HG02759 (cell line): ENCODE results near the gene NFU1.
"Not testable (repeated sequence)": the region's sequence is repeated elsewhere in the genome, so short reads cannot be mapped to it uniquely, and the experiment has no call there.

Source experiments
- ATAC-seq: cut with Tn5 transposase; IDR thresholded peaks from one replicate; pipeline ENCODE4 v1.9.1; 2021; ENCODE audit warnings: mild to moderate bottlenecking, moderate library complexity; ENCODE audit not compliant: unreplicated experiment

The NFU1 gene

DNA sequence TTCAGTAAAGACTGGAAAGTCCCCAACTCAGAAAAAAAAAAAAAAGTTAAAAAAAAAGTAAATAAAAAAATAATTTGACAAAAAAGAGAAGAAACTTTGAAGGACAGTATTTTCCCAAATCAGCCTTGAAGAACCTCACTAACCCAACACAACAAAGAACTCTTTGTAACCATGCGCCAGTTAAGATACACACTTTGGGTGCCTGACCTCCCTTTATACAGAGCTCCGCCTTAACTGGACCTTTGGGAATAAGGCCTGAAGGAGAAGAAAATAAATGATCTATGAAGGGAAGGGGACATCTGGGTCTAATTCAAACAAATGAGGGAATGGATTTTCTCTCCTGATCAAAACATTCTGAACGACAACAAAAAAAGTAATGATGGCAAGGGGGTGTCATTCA lies 48.0 kb downstream of the NFU1 start:
- no peak for ATAC-seq

DNA sequence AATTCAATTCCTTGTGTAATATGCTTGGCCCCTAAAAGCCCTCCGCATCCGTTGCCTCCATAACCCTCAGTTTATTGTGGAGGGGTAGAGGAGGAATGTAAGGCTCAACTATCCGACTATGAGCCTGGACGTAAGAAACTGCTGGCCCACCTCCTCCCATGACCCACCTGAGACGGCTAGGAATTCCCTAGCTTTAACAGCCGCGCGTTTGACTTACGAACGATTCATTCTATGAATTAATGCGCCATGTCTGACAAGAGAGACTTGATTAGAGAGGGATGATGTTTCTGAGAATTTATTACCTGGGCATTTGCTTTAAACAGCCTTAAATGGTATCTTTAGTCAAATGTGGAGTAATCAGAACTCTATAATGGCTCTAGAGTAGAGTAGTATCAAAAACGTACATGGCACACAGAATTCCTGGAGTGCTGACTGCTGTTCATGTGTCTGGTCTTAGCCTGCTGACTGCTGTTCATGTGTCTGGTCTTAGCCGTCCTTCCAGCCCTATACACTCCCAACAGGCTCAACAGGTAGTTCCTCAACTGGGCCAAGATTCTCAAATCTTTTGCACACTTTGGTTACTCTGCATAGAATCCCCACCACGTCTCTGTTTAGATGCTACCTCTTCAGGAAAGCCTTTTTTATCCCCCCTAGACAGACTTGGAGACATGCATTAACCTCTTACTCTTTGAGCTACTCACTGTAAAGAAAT lies 49.3 kb downstream of the NFU1 start:
- ATAC-seq, result no peak

DNA sequence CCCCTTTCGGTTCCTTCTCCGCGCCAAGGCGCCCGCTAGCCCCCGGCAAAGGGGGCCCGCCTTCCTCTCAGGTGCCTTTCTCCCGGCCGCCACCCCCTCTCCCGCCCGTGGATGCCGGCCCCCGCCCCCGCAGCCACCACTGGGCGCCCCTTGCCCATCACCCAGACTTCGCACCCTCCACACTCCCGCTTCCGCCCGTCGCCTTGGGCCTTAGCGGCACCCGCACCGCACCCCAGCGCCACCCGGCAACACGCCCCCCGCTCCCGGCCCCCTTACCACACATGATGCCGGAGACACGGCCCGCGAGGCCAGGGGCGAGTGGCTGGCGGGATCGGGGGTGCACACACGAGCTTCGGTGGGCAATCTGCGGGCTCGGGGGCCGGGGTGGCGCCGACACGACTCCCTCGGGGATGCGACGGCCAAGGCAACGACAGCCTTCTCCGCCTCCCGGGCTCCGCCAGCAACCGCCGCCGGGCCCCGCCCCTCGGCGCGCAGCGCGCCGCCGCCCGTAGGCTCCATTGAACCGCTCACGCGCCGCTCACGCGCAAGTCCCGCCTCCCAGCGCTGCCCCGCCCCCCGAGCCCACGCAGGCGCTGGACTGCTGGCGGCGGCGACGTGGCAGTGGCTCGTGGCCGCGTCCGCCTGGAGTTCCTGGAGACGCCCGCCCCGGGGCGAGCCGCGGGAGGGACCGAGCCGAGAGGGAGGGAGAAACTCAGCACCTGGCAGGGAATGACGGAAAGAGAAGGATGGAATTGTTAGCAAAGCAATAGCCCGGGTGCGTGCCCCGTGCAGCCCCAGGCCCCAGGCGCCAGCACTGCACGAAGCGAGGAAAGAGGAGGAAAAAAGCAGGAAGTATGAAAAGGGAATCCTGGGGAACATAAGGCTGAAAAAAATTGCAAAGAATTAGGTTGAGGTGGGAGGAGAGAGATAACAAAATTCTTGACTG lies 50.2 kb downstream of the NFU1 start, which contains the start of gene GFPT1:
Gene GFPT1 (minus strand): TSS at position 439 of the 946 bp plus-strand sequence. CDS start 156 bp downstream, at position 283.
- ATAC-seq, result peak; percentile 93

DNA sequence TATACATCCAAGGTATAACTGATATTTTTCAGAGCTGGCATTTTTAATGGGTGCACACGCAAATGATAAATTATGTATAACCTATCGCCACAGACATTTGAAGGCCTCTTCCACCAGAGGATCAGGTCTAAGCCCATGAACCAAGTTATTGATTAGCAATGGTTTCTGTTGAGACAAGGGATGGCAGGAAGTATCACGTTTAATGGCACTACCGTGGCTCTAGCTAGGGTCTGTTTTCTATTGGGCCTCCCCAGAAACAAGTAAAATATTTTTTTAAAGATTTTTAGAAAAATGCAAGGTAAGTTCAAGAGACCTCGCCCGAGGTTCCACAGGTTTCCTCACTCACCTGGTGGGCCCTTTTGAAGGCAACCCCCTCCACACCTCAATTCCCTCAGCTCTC lies 50.9 kb downstream of the NFU1 start:
- no peak for ATAC-seq

DNA sequence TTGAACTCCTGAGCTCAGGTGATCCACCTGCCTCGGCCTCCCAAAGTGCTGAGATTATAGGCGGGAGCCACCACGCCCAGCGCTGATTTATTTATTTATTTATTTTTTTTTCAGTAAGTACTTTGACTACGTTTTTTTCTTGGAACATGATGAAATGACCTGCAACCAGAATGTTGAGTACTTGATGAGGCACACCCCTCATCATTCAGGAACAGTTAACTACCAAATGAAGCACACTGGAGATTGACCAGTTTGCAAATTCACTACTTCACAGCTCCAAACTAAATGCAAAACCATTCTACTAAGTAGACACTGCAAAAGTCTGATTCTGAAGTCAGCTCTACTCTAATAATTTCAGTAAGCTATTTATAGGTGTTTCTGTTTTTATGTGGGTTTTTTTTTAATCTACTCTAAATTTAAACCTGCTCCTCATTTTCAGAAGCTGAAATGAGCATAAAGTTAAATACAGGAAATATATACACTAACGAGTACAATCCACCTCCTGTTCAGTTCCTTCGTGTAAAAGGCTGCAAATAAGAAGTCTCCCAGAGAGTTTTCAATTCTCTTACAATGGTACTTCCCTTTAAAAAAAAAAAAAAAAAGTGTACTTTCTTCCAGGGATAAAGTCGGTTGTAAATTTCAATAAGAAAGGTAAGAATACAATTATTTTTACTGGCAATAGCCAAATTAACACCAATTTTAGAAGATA lies 51.6 kb downstream of the NFU1 start:
- no peak for ATAC-seq

DNA sequence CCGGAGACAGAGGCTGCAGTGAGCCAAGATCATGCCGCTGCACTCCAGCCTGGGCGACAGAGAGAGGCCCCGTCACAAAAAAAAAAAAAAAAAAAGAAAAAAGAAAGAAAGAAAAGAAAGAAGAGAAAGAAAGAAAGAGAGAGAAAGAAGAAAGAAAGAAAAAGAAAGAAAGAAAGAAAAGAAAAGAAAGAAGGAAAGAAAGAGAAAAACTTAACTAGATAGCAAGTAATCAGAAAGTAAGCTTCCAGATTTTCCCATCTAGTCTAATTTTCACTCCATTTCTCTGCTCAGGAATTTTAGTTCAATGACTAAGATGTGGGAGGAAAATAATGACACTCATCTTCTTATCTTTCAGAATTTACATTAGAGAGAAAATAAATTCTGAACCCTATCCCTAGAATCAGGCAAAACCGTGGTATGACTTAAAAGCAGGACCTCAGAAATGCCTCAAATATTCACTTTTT lies 52.6 kb downstream of the NFU1 start:
- no peak for ATAC-seq

DNA sequence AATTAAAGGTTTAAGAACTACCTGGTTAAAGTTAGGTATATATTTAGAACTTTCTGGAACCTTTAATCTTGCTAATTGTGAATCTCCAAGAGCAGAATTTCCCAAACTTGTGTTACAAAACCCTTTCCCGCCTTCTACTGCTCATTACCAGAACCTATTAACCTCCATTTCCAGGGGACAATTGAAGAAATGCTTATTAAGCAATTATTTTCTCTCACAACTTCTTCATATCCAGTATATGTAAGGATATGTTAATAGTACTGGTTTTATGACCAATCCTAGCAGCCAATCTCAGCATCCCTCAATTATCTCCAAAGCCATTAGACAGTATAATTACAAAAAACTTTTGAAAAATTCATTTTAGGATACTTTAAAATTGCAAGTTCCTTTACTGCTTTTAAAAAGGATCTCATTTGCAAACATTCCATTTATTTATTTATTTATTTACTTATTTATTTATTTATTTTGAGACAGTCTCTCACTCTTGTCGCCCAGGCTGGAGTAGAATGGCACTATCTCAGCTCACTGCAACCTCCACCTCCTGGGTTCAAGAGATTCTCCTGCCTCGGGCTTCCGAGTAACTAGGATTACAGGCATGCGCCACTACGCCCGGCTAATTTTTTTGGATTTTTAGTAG lies 53.9 kb downstream of the NFU1 start:
- no peak for ATAC-seq

DNA sequence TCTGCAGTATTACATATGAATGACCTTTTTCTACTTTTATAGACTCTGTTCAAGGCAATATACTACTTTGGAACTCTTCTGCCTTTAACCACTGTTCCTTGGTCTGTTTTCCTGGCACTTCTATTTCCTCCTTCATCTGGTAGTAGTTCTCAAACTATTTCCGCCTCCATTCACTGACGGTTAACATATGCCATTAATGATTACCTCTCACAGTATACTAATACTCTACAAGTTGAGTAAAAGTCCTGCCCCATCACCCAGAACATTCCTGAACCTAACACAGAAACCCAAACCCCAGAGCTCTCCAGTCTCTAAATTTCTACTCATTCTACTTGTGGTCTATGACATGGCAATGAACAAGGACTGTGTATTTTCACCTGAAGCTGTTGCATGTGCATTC lies 54.7 kb downstream of the NFU1 start:
- ATAC-seq, result no peak

DNA sequence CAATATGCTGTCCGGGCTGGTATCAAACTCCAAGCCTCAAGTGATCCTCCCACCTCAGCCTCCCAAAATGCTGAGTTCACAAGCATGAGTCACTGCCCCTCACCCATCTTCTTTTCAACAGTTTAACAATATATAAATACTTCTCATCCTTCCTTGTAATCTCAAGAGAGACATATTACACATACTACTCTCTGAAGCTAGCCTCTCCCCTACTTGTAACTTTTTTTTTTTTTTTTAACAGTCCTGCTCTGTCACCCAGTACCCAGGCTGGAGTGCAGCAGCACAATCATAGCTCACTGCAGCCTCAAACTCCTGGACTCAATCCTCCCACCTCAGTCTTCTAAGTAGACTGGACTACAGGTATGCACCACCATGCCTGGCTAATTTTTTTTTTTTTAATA lies 55.9 kb downstream of the NFU1 start:
- ATAC-seq, result no peak

DNA sequence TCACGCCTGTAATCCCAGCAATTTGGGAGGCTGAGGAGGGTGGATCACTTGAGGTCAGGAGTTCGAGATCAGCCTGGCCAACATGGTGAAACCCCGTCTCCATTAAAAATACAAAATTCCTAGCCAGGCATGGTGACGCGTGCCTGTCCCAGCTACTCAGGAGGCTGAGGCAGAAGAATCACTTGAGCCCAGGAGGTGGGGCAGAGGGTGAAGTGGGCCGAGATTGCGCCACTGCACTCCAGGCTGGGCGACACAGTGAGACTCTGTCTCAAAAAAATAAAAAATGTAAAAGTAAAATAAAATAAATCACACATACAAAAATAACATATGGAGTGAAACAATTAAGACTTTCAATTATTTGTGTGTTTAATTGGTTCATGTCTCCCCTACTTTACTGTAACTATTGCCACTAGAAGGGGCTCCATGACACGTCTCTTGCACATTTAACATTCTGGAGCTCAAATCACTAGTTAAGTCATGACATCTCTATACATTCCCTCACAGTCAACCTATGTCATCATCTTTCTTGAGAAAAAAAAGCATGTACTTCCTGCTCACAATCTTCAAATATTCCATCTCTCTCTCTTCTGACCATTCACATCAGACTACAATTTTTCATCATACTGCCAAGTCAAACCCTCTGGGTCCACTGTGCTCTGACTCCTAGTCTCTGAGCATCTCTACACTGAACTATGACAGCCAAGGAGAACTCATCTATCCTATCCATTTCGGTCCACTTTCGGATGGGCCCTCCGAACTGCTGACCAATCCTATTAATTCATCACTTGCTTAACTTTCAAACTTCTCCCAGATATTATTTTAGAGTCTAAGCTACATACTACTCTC lies 56.9 kb downstream of the NFU1 start:
- no peak for ATAC-seq

DNA sequence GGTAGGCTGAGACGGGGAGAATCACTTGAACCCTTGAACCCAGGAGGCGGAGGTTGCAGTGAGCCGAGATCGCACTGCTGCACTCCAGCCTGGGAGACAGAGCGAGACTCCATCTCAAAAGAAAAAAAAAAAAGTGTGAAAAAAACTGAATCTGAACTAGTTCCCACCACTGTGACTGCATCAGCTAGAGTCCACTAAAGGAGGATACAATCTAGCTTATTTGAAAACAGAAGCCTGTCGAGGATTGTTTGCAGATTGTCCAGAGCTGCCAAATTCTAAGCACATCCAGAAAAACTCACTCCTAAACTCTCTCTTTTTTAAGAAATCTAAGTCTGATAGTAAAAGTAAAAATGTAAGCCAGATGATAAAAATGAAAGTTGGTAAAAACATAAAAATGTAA lies 60.8 kb downstream of the NFU1 start:
- ATAC-seq, result no peak

DNA sequence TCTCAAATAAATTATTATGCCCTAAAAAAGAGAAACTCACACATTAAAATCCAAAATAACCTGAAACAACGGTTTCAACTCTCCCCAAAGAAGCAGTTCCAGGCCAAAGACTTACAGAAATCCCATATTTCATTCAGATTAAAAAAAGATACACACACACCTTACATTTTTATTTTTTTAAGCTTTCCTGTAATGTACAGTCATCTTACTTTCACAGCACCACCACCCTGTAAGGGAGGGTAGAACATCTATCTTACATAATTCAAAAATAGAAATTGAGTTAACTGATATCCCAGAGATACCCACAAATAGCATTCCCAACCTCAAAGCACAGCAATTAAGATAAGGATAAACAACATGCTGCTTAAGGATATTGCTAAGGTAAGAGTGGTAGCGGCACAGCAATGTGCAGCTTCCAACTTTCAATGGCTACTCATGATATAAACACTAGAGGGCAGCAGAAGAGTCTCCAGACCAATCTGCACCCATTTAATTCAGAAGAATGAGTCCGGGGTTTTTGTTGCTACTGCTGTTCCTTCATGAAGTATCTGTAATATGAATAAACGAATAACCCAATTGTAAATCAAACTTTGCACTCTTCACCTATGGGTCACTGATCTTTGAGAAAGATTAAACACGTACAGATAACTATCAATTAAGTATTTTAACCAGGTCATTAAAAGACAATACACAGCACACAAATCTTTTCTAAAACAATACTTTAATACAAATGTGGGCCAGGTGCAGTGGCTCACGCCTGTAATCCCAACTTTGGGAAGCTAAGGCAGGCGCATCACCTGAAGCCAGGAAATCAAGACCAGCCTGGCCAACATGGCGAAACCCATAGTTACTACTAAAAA lies 61.5 kb downstream of the NFU1 start:
- no peak for ATAC-seq

DNA sequence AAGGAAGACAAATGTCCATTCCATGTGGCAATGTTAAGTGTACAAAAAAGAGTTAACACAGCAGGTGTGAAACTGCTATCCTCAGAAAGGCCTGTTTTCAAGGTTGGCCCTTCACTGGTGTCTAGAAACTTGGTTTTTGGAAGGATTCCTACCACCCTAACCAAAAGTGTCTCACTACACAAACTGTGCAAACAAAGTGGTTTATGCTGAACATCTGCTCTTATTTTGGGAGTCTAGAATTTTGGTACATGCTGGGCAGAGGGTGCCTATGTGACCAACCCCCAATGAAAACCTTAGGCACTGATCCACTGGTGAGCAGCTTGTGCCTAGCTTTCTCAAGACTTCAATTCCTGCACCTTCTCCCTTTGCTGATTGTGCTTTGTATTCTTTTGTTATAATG lies 64.5 kb downstream of the NFU1 start:
- no peak for ATAC-seq

DNA sequence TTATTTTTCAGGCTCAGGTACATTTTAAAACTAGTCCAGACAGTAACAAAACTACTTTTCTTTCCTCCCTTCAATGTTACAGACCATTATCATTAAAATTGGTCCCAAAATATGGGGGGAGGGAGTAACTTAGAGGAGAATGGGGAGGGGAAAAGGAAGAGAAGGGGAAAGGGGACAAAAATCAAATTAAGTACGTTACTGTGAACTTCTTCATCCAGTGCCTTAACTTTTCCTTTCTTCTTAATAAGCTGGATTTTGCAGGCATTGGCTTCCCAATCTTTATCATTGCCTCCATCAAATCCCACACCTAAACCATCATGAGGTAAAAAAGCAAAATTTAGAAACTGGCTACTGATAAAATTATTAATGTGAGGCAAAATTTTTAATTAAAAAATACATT lies 67.4 kb downstream of the NFU1 start:
- ATAC-seq, result no peak

DNA sequence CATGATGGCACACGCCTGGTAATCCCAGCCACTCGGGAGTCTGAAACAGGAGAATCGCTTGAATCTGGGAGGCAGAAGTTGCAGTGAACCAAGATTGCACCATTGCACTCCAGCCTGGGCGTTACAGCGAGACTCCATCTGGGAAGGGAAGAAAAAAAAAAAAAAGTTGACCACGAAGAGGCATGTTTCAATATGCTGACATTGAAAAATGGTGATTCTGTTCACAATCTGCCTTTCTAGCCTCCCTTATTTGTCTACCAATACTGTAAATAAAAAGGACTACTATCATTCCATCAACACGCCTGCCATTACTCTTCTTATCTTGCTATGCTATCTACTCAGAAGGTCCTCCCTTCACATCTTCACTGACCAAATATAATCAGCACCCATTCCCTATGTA lies 68.6 kb downstream of the NFU1 start:
- no peak for ATAC-seq

DNA sequence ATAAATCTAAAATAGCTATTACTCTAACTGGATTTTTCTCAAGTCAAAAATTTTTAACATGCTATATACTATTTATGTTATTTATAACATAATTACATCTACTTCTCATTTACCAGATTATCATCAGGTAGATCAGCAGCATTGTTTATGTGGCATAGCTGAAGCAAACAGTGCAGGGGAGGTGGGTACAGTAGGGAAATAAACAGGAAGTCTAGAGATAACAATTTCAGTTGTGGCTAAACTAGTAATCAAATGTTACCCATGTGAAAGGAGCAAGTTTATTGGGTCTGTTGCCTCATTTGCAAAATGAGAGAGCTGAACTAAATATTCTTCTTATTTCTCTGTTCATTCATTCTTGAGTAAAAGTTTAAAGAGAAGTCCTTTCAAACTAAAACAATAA lies 77.9 kb downstream of the NFU1 start:
- ATAC-seq, result no peak

DNA sequence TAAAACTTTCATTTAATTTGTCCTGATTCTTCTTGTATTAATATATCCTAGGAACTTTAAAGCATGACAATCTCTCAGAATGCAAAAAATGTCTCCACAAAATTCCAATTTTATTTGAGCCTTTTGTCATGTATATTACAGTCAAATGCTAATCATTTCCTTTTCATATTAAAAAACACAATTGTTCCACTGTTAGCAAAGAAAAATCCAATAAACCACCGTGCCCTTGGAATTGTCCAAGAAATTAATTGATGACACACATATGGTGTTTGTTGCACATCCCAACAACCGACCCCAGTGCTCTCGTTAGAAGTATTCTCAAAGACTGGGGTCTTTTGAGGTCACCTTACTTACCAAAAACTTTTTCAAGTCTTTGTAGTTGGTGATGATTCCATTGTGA lies 78.3 kb downstream of the NFU1 start:
- ATAC-seq, result no peak

DNA sequence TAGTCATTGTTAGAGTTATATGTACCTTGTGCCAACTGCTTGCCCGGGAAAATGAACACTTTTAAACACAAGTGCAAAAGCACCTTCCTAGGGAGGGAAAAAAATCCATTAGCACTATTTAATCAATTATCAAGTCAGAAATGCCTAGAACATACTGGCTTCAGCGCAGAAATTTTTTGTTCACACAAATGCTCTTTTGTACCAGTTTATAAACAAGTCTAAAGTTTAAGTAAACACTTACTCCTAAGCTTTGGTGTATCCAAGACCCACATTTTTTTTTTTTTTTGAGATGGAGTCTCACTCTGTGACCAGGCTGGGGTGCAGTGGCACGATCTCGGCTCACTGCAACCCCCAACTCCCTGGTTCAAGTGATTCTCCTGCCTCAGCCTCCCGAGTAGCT lies 80.8 kb downstream of the NFU1 start:
- no peak for ATAC-seq

DNA sequence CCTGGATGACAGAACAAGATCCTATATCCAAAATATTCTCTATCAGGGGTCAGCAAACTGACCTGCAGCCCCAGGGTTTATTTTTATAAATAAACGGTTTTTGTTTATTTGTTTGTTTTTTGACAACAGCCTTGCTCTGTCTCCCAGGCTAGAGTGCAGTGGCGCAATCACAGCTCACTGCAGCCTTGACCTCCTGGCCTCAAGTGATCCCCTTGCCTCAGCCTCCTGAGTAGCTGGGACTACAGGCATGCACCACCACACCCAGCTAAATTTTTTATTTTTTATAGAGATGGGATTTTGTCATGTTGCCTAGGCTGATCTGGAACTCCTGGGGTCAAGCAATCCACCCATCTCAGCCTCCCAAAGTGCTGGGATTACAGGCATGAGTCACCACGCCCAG lies 82.3 kb downstream of the NFU1 start:
- ATAC-seq, result not testable (repeated sequence)
